Psoas muscle (tissue), 8 donors: ENCODE results near the gene C17orf75. TPM values are rescaled to one million over a fixed set of nuclear protein-coding genes. Genes with fewer than 3 reads are reported as not detected.

Experiments
- ATAC-seq, 4 donors: fragments of 200-7000 bp; cut with Tn5 transposase; one replicate each; pipeline ENCODE4 v1.9.1; 2020; ENCODE audit warnings: moderate library complexity in 3 of 4, mild to moderate bottlenecking in 2 of 4
- DNase-seq, 2 donors: peaks; one replicate each; pipeline ENCODE4 v3.0.0-alpha.2; 2020
- H3K27ac ChIP-seq: fragments of 200-600 bp; one replicate; pipeline ENCODE4 v1.8.0; 2022
- H3K27me3 ChIP-seq, 3 donors: fragments of 200-600 bp in 1 of 3; one replicate each; pipeline versions ENCODE4 v1.6.1 to v1.8.0; 2013 to 2022; ENCODE audit warnings: low read length in 2 of 3, mild to moderate bottlenecking in 2 of 3, moderate library complexity in 1 of 3; ENCODE audit not compliant: insufficient read depth in 3 of 3
- H3K36me3 ChIP-seq, 2 donors: fragments of 200-600 bp in 1 of 2; one replicate each; pipeline versions ENCODE4 v1.6.1 to v1.8.0; 2013 to 2022; ENCODE audit warnings: low read depth in 1 of 2, mild to moderate bottlenecking in 1 of 2, moderate library complexity in 1 of 2; ENCODE audit not compliant: insufficient read depth in 1 of 2
- H3K4me1 ChIP-seq: fragments of 200-600 bp; one replicate; pipeline ENCODE4 v1.8.0; 2022
- H3K4me3 ChIP-seq: fragments of 200-600 bp; one replicate; pipeline ENCODE4 v1.8.0; 2022; ENCODE audit warnings: mild to moderate bottlenecking
- H3K9me3 ChIP-seq: fragments of 200-600 bp; one replicate; pipeline ENCODE4 v1.8.0; 2022
- WGBS, 3 donors: extraction: QIAGEN DNeasy Blood & Tissue Kit; methylation state at CpG; one replicate each; pipeline versions ENCODE4 v1.1.6 to v1.1.7; 2013; 5-methylcytosine and 5-hydroxymethylcytosine counted together
- intact Hi-C, 2 donors: fragments of 100-400 bp; cut with DNase I; formaldehyde crosslinking; loops; one replicate each; pipeline versions ENCODE4 v1.11.0 to v1.14.2; 2022
- polyA plus RNA-seq, 3 donors: library from polyadenylated mRNA; stranded (reverse); fragments of 200-250 nt; gene quantifications; one replicate each; pipeline ENCODE4 v1.2.3, GENCODE V29; 2013
- total RNA-seq, 4 donors: library from RNA; stranded (reverse); fragmentation: NEBNext Ultra II Directional in 2 of 4; extraction: Animal tissue kit (Norgen Biotek cat#: 25700) in 2 of 4; gene quantifications; one replicate each; pipeline versions ENCODE4 v1.2.1 to v1.2.4, GENCODE V29; 2021 to 2023
- TF ChIP-seq, protein P1 (sequence below): fragments of 200-600 bp; IDR thresholded peaks from one replicate; pipeline ENCODE4 v1.8.0; 2022; ENCODE audit warnings: antibody characterized with exemption
- donor health status: healthy with polysubstance abuse.
- donor health status: DM: no; HTN: no; CAD: no; lungs with moderate emphysema.
- donor health status: Bipolar disorder and iron deficiency.
- donor health status: healthy.
- donor health status: DM: yes; HTN: yes; CAD: no.
- donor health status: DM: no; HTN: no; CAD: no.
- donor health status: DM: no; HTN: no; CAD: no.
- donor health status: DM: yes; HTN: yes; CAD: no.

Gene C17orf75
- total and polyA plus RNA-seq, 7 donors, result 6.1 to 17.8 (median 14.6) TPM

DNA sequence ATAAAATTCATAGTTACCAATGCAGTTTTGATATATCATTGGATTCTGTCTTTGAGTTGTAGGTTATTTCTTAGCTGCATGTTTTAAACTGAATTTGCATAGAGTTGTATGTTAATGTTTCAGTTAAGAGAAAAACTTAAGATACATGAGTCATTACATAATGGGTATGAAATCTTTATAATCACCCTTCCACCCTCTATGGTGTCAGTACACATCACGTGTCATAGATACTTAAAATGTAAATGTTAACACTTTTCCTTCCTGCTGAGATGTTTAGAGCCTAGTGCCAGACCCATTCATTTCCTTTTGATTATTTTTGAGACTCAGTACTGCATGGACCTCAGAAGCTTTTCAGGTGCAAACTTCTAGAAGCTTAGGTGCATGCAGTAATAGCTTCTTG lies 28.5 kb upstream of the C17orf75 start:
- intact Hi-C loops, result loop anchor here in 1 of 2 donors (10.0 kb wide), 1 partner anchor 486 kb away; no protein-coding TSS in a partner anchor
- ATAC-seq (no peak), DNase-seq (no peak)
- TF ChIP-seq, protein P1, sequence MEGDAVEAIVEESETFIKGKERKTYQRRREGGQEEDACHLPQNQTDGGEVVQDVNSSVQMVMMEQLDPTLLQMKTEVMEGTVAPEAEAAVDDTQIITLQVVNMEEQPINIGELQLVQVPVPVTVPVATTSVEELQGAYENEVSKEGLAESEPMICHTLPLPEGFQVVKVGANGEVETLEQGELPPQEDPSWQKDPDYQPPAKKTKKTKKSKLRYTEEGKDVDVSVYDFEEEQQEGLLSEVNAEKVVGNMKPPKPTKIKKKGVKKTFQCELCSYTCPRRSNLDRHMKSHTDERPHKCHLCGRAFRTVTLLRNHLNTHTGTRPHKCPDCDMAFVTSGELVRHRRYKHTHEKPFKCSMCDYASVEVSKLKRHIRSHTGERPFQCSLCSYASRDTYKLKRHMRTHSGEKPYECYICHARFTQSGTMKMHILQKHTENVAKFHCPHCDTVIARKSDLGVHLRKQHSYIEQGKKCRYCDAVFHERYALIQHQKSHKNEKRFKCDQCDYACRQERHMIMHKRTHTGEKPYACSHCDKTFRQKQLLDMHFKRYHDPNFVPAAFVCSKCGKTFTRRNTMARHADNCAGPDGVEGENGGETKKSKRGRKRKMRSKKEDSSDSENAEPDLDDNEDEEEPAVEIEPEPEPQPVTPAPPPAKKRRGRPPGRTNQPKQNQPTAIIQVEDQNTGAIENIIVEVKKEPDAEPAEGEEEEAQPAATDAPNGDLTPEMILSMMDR, result no peak
- WGBS, 3 donors, result 75 to 81% (median 79%) methylated on average over 1 of the region's 1 CpG
- no peaks in the 10 kb centered on the region for H3K9me3 ChIP-seq
- peaks cover 10 to 100% of the 10 kb centered on the region in 2 donors for H3K36me3 ChIP-seq
- H3K4me3 ChIP-seq, result no peak overlapping the region
- H3K27ac ChIP-seq, result no peak overlapping the region
- H3K27me3 ChIP-seq, result no peaks in the 10 kb centered on the region
- H3K4me1 ChIP-seq, result no peaks in the 10 kb centered on the region

DNA sequence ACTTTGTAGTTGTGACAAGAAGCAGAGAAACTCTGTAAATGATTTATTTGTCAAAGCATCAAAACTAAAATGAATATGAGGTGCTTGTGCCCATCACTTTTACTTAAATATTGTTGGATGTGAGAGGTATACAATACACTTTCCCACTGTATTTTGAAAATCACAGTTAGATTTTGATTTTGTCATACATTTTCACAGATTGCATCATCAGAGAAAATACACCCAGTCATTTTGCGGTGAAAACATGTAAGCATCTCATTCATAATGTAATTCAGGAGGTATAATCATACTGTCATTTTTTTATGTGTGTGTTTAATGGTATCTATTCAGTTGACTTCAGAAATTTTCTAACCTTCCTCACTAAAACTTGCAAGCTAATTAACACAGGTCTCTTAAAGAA lies 19.3 kb upstream of the C17orf75 start:
- Histone ChIP-seq H3K27ac (no peak overlapping the region), H3K4me1 (peaks cover 7% of the 10 kb centered on the region), H3K27me3 (no peaks in the 10 kb centered on the region), H3K36me3 (peaks cover 8 to 100% of the 10 kb centered on the region in 2 donors), H3K4me3 (no peak overlapping the region), H3K9me3 (no peaks in the 10 kb centered on the region)
- DNase-seq (no peak), ATAC-seq (no peak)
- TF ChIP-seq, protein P1, result no peak
- intact Hi-C loops, result loop anchor here in 1 of 2 donors (10.0 kb wide), 1 partner anchor 166 kb away; no protein-coding TSS in a partner anchor
- 93 to 98% (median 95%) methylated on average over 1 of the region's 1 CpG for WGBS, 3 donors

DNA sequence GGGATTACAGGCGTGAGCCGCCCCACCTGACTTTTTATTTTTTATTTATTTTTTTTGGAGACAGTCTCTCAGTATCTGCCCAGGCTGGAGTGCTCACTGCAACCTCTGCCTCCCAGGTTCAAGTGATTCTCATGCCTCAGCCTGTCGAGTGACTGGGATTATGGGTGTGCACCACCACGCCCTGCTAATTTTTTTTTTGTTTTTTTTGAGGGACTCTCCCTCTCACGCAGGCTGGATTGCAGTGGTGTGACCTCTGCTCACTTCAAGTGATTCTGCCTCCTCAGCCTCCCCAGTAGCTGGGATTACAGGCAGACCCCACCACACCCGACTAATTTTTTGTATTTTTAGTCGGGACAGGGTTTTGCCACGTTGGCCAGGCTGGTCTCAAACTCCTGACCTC lies 15.6 kb upstream of the C17orf75 start:
- peaks cover 43% of the 10 kb centered on the region for H3K4me1 ChIP-seq
- H3K27ac ChIP-seq, result no peak overlapping the region
- no peak for DNase-seq
- WGBS, 3 donors, result 81 to 87% (median 85%) methylated on average over 6 to 8 of the region's 8 CpGs
- no peak for ATAC-seq
- no peaks in the 10 kb centered on the region for H3K27me3 ChIP-seq
- intact Hi-C loops, result no loop called here
- TF ChIP-seq, protein P1, result no peak
- no peaks in the 10 kb centered on the region for H3K9me3 ChIP-seq
- peaks cover 15 to 98% of the 10 kb centered on the region in 2 donors for H3K36me3 ChIP-seq
- no peak overlapping the region for H3K4me3 ChIP-seq

DNA sequence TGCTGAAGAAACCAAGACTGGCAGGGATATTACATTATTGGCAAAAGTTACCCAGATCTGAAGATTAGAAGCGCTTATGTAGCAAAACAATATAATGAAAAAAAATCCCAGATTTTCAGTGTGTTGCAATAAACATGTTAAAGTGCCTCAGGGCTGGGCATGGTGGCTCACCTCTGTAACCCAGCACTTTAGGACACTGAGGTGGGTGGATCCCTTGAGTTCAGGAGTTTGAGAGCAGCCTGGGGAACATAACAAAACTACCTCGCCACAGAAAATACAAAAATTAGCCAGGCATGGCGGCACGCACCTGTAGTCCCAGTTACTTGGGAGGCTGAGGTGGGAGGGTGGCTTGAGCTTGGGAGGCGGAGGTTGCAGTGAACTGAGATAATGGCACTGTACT lies 14.8 kb upstream of the C17orf75 start:
- Histone ChIP-seq H3K27ac (peak overlapping the region; percentile 32), H3K27me3 (no peaks in the 10 kb centered on the region), H3K36me3 (peaks cover 13 to 98% of the 10 kb centered on the region in 2 donors), H3K4me3 (peak overlapping the region; percentile 46), H3K4me1 (peaks cover 52% of the 10 kb centered on the region), H3K9me3 (no peaks in the 10 kb centered on the region)
- ATAC-seq, result peak in 1 of 4 donors; percentile 39
- WGBS, 3 donors, result 92 to 97% (median 96%) methylated on average over 5 of the region's 5 CpGs
- intact Hi-C loops, result no loop called here
- DNase-seq, result no peak
- TF ChIP-seq, protein P1, result no peak

DNA sequence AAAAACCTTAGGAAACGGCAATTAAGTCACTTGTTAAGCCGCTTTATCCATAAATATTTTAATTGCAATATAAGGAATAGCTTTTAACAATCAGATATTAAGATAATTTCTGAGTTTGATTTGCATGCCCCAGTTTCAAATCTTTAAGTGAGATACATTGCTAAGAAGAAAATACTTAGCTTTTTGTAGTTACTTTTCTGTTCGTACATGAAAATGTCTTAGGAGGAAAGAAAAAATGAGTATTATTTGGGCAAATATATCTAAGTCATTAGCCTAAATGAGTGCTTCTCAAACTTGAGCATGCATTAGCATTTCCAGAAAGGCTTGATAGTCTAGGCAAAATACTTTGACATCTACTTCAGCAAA lies 14.4 kb upstream of the C17orf75 start:
- Histone ChIP-seq H3K4me3 (peak overlapping the region; percentile 46), H3K4me1 (peaks cover 54% of the 10 kb centered on the region), H3K36me3 (peaks cover 13 to 98% of the 10 kb centered on the region in 2 donors), H3K9me3 (no peaks in the 10 kb centered on the region), H3K27ac (peak overlapping the region; percentile 32), H3K27me3 (no peaks in the 10 kb centered on the region)
- WGBS, 3 donors, result 88 to 92% (median 89%) methylated on average over 3 of the region's 3 CpGs
- DNase-seq (no peak), ATAC-seq (no peak)
- TF ChIP-seq, protein P1, result no peak
- intact Hi-C loops, result no loop called here
